ENCODE data around the gene IFNL4. TPM values are rescaled to one million over a fixed set of nuclear protein-coding genes. Genes with fewer than 3 reads are reported as not detected.
"Not testable (repeated sequence)": the region's sequence is repeated elsewhere in the genome, so short reads cannot be mapped to it uniquely, and the experiment has no call there.

The IFNL4 gene
- total RNA-seq, 1 donor from 2014 or later = not detected

GRCh38 chr19:39275578-39275977, 26.9 kb upstream of the IFNL4 start:
- H3K27ac Mint-ChIP-seq = no peak overlapping the region
- no peak overlapping the region for H3K27ac ChIP-seq
- peaks cover 15% of the 10 kb centered on the region for H3K27me3 Mint-ChIP-seq (ENCODE audit: insufficient read depth, low read depth)
- H4K20me1 ChIP-seq (ENCODE audit: low read depth) = no peaks in the 10 kb centered on the region
- no peak overlapping the region for H3K4me3 ChIP-seq
- no peak overlapping the region for H2AFZ ChIP-seq (replicated peaks)
- no peaks in the 10 kb centered on the region for H3K79me2 ChIP-seq (ENCODE audit: low read depth)
- H3K9me3 ChIP-seq (ENCODE audit: low read depth) = no peaks in the 10 kb centered on the region
- H3F3A ChIP-seq (ENCODE audit: low read depth) = no peaks in the 10 kb centered on the region
- H3K4me3 Mint-ChIP-seq = no peak overlapping the region
- peaks cover 72% of the 10 kb centered on the region for H3K27me3 ChIP-seq
- H3K4me2 ChIP-seq = no peak overlapping the region
- no peaks in the 10 kb centered on the region for H3K4me1 ChIP-seq
- H3K9ac ChIP-seq = no peak overlapping the region
- no peaks in the 10 kb centered on the region for H3K36me3 Mint-ChIP-seq
- no peaks in the 10 kb centered on the region for H3K4me1 Mint-ChIP-seq
- H3K36me3 ChIP-seq = no peaks in the 10 kb centered on the region
- no peak for DNase-seq (ENCODE audit: low spot score)
- no peaks in the 10 kb centered on the region for H3K9me3 Mint-ChIP-seq
- TF ChIP-seq EZH2 (IDR thresholded peaks at IDR 0.05) = no peak
- TF ChIP-seq CTCF (IDR thresholded peaks at IDR 0.05) = no peak
- no peak for TF ChIP-seq EZH2phosphoT487 (IDR thresholded peaks at IDR 0.05)

- H3K4me3 ChIP-seq; H3K9ac ChIP-seq; H2AFZ ChIP-seq (replicated peaks); H3K4me1 Mint-ChIP-seq; H3K36me3 ChIP-seq; H3K79me2 ChIP-seq (ENCODE audit: low read depth); H3K9me3 ChIP-seq (ENCODE audit: low read depth); H3K4me2 ChIP-seq; H3F3A ChIP-seq (ENCODE audit: low read depth); H3K36me3 Mint-ChIP-seq; DNase-seq (ENCODE audit: low spot score); H4K20me1 ChIP-seq (ENCODE audit: low read depth); H3K27ac ChIP-seq; H3K27ac Mint-ChIP-seq; H3K4me3 Mint-ChIP-seq; H3K9me3 Mint-ChIP-seq; H3K4me1 ChIP-seq: not testable (repeated sequence)
- peaks cover 74% of the 10 kb centered on the region for H3K27me3 ChIP-seq
- peaks cover 17% of the 10 kb centered on the region for H3K27me3 Mint-ChIP-seq (ENCODE audit: insufficient read depth, low read depth)
These were observed 25.2 kb upstream of the IFNL4 start for GRCh38 chr19:39273859-39274258.

- Histone ChIP-seq H3K27ac (no peak overlapping the region), H3K9me3 (ENCODE audit: low read depth) (no peaks in the 10 kb centered on the region), H3K79me2 (ENCODE audit: low read depth) (no peaks in the 10 kb centered on the region), H3K27me3 (peaks cover 78% of the 10 kb centered on the region), H3K4me2 (no peak overlapping the region), H3K36me3 (no peaks in the 10 kb centered on the region), H2AFZ (replicated peaks) (no peak overlapping the region), H3K4me3 (no peak overlapping the region), H4K20me1 (ENCODE audit: low read depth) (no peaks in the 10 kb centered on the region), H3F3A (ENCODE audit: low read depth) (no peaks in the 10 kb centered on the region), H3K9ac (no peak overlapping the region), H3K4me1 (no peaks in the 10 kb centered on the region)
- Mint-ChIP-seq H3K4me3 (no peak overlapping the region), H3K4me1 (peaks cover 2% of the 10 kb centered on the region), H3K27me3 (ENCODE audit: insufficient read depth, low read depth) (peaks cover 20% of the 10 kb centered on the region), H3K9me3 (no peaks in the 10 kb centered on the region), H3K27ac (no peak overlapping the region), H3K36me3 (no peaks in the 10 kb centered on the region)
- no peak for DNase-seq (ENCODE audit: low spot score)
- TF ChIP-seq EZH2 (IDR thresholded peaks at IDR 0.05) = no peak
- no peak for TF ChIP-seq EZH2phosphoT487 (IDR thresholded peaks at IDR 0.05)
- no peak for TF ChIP-seq CTCF (IDR thresholded peaks at IDR 0.05)
These were observed 21.6 kb upstream of the IFNL4 start for GRCh38 chr19:39270036-39270871.

GRCh38 chr19:39269369-39269768, 20.7 kb upstream of the IFNL4 start:
- H3K9me3 Mint-ChIP-seq; H3K4me1 ChIP-seq; H3K9me3 ChIP-seq (ENCODE audit: low read depth); H4K20me1 ChIP-seq (ENCODE audit: low read depth); H3K79me2 ChIP-seq (ENCODE audit: low read depth); H3K36me3 Mint-ChIP-seq; H3K9ac ChIP-seq; H3K27ac ChIP-seq; H3K4me3 Mint-ChIP-seq; H3F3A ChIP-seq (ENCODE audit: low read depth); H2AFZ ChIP-seq (replicated peaks); H3K36me3 ChIP-seq; H3K4me2 ChIP-seq; H3K4me1 Mint-ChIP-seq; H3K4me3 ChIP-seq; DNase-seq (ENCODE audit: low spot score); H3K27ac Mint-ChIP-seq: not testable (repeated sequence)
- H3K27me3 ChIP-seq = peaks cover 78% of the 10 kb centered on the region
- H3K27me3 Mint-ChIP-seq (ENCODE audit: insufficient read depth, low read depth) = peaks cover 23% of the 10 kb centered on the region

GRCh38 chr19:39268531-39269223, 20.0 kb upstream of the IFNL4 start:
- H3K9me3 Mint-ChIP-seq; H3K9ac ChIP-seq; H3K4me2 ChIP-seq; H3F3A ChIP-seq (ENCODE audit: low read depth); H3K36me3 Mint-ChIP-seq; H3K4me1 Mint-ChIP-seq; H4K20me1 ChIP-seq (ENCODE audit: low read depth); H3K4me1 ChIP-seq; H3K27ac Mint-ChIP-seq; DNase-seq (ENCODE audit: low spot score); H3K9me3 ChIP-seq (ENCODE audit: low read depth); H3K27ac ChIP-seq; H2AFZ ChIP-seq (replicated peaks); H3K4me3 ChIP-seq; H3K4me3 Mint-ChIP-seq; H3K79me2 ChIP-seq (ENCODE audit: low read depth); H3K36me3 ChIP-seq: not testable (repeated sequence)
- peaks cover 28% of the 10 kb centered on the region for H3K27me3 Mint-ChIP-seq (ENCODE audit: insufficient read depth, low read depth)
- H3K27me3 ChIP-seq = peaks cover 81% of the 10 kb centered on the region

GRCh38 chr19:39268085-39268484, 19.4 kb upstream of the IFNL4 start, which contains the start of gene IFNL2:
Gene IFNL2 (plus strand): TSS chr19:39268396. CDS start chr19:39268569, 173 bp downstream.
- H3K79me2 ChIP-seq (ENCODE audit: low read depth); H3K4me2 ChIP-seq; H3F3A ChIP-seq (ENCODE audit: low read depth); H4K20me1 ChIP-seq (ENCODE audit: low read depth); H3K36me3 Mint-ChIP-seq; H3K9me3 Mint-ChIP-seq; H3K9ac ChIP-seq; H3K4me1 ChIP-seq; H3K27ac ChIP-seq; H3K27ac Mint-ChIP-seq; H3K4me1 Mint-ChIP-seq; H3K36me3 ChIP-seq; H2AFZ ChIP-seq (replicated peaks); H3K9me3 ChIP-seq (ENCODE audit: low read depth); H3K4me3 Mint-ChIP-seq; DNase-seq (ENCODE audit: low spot score); H3K4me3 ChIP-seq: not testable (repeated sequence)
- peaks cover 33% of the 10 kb centered on the region for H3K27me3 Mint-ChIP-seq (ENCODE audit: insufficient read depth, low read depth)
- peaks cover 86% of the 10 kb centered on the region for H3K27me3 ChIP-seq

All from neural progenitor cell (in vitro differentiated cells).